NT2/D1 (cell line): ENCODE results near the gene KAT6B.

Experiments used
- SUZ12 ChIP-seq: IDR thresholded peaks from 2 replicates; pipeline ENCODE4 v1.6.1; 2011; ENCODE audit not compliant: insufficient read length, insufficient read depth; ENCODE audit errors: extremely low read depth
- YY1 ChIP-seq: IDR thresholded peaks from 2 replicates; pipeline ENCODE4 v1.6.1; 2011; ENCODE audit not compliant: insufficient read length, insufficient read depth
- ZNF274 ChIP-seq: IDR thresholded peaks from 2 replicates; pipeline ENCODE4 v1.6.1; 2011; ENCODE audit warnings: mild to moderate bottlenecking, low read depth, low read length

DNA sequence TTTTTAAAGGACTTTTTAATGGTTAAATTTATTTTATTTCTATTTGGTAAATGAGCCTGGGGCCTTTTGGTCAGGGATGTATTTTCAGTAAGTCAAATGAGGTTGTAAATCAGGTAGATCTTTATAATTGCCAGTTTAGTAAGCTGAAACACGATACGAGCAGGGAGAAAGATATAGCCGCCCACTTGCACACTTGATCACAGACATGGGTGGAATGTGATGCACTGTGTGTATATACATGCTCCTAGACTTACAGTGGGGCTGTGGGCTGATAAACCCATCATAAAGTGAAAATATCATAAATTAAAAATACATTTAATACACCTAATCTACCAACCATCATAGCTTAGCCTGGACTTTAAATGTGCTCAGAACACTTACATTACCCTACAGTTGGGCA is 165.7 kb downstream of the KAT6B start:
- no peak for TF ChIP-seq ZNF274
- no peak for TF ChIP-seq SUZ12
- no peak for TF ChIP-seq YY1
